ENCODE measurements around the gene HLF. TPM values are rescaled to one million over a fixed set of nuclear protein-coding genes. Genes with fewer than 3 reads are reported as not detected.

Gene HLF
- total RNA-seq, 2 donors from 2014 or later, result 26.5 to 34.9 TPM

GRCh38 chr17:55347341-55347740 lies 82.6 kb downstream of the HLF start:
- H3K4me3 ChIP-seq, result no peak overlapping the region
- no peaks in the 10 kb centered on the region for H3K4me1 ChIP-seq (replicated peaks)
- H3K9me3 ChIP-seq, result no peaks in the 10 kb centered on the region
- H3K36me3 ChIP-seq, result no peaks in the 10 kb centered on the region
- no peak overlapping the region for H3K27ac ChIP-seq
- TF ChIP-seq POLR2AphosphoS5 (IDR thresholded peaks at IDR 0.05) (no peak), CTCF (IDR thresholded peaks at IDR 0.05) (no peak), POLR2A (IDR thresholded peaks at IDR 0.05) (no peak)
- intact Hi-C loops (cut with DNase I), result loop anchor here (5.0 to 10.0 kb wide), 4 partner anchors 45 to 355 kb away; partner anchors contain the start of gene HLF
- whole genome bisulfite sequencing, result 76% methylated on average over 2 of the region's 2 CpGs
- H3K27me3 ChIP-seq (replicated peaks; ENCODE audit: insufficient read depth), result no peaks in the 10 kb centered on the region
- no peak for DNase-seq (ENCODE audit: low spot score)

- intact Hi-C loops (cut with DNase I), result loop anchor here (5.0 to 10.0 kb wide), 4 partner anchors 47 to 357 kb away; partner anchors contain the start of gene HLF
- Histone ChIP-seq H3K4me3 (no peak overlapping the region), H3K27ac (no peak overlapping the region), H3K9me3 (no peaks in the 10 kb centered on the region), H3K27me3 (replicated peaks; ENCODE audit: insufficient read depth) (no peaks in the 10 kb centered on the region), H3K4me1 (replicated peaks) (no peaks in the 10 kb centered on the region), H3K36me3 (no peaks in the 10 kb centered on the region)
- 17% methylated on average over 10 of the region's 10 CpGs for WGBS
- peak; percentile 47 for DNase-seq (ENCODE audit: low spot score)
- TF ChIP-seq POLR2A (IDR thresholded peaks at IDR 0.05) (no peak), POLR2AphosphoS5 (IDR thresholded peaks at IDR 0.05) (peak; percentile 30), CTCF (IDR thresholded peaks at IDR 0.05) (peak; percentile 64 to 78 (median 73))
These were observed 84.1 kb downstream of the HLF start for GRCh38 chr17:55348749-55349354.

GRCh38 chr17:55350825-55351205 lies 86.1 kb downstream of the HLF start:
- H3K4me3 ChIP-seq, result no peak overlapping the region
- intact Hi-C loops (cut with DNase I), result loop anchor here (2.0 to 10.0 kb wide), 2 partner anchors 108 to 164 kb away; partner anchors contain the start of gene SMIM36
- DNase-seq (ENCODE audit: low spot score), result no peak
- H3K27ac ChIP-seq, result no peak overlapping the region
- no peaks in the 10 kb centered on the region for H3K4me1 ChIP-seq (replicated peaks)
- 25% methylated on average over 2 of the region's 2 CpGs for WGBS
- no peaks in the 10 kb centered on the region for H3K27me3 ChIP-seq (replicated peaks; ENCODE audit: insufficient read depth)
- no peaks in the 10 kb centered on the region for H3K36me3 ChIP-seq
- no peak for TF ChIP-seq POLR2AphosphoS5 (IDR thresholded peaks at IDR 0.05)
- no peak for TF ChIP-seq POLR2A (IDR thresholded peaks at IDR 0.05)
- TF ChIP-seq CTCF (IDR thresholded peaks at IDR 0.05), result no peak
- H3K9me3 ChIP-seq, result no peaks in the 10 kb centered on the region

- Histone ChIP-seq H3K4me3 (no peak overlapping the region), H3K27me3 (replicated peaks; ENCODE audit: insufficient read depth) (no peaks in the 10 kb centered on the region), H3K27ac (no peak overlapping the region), H3K9me3 (no peaks in the 10 kb centered on the region), H3K36me3 (no peaks in the 10 kb centered on the region), H3K4me1 (replicated peaks) (no peaks in the 10 kb centered on the region)
- intact Hi-C loops (cut with DNase I), result loop anchor here (2.0 to 10.0 kb wide), 2 partner anchors 108 to 164 kb away; partner anchors contain the start of gene SMIM36
- 93% methylated on average over 1 of the region's 1 CpG for WGBS
- TF ChIP-seq POLR2A (IDR thresholded peaks at IDR 0.05) (no peak), POLR2AphosphoS5 (IDR thresholded peaks at IDR 0.05) (no peak), CTCF (IDR thresholded peaks at IDR 0.05) (no peak)
- DNase-seq (ENCODE audit: low spot score), result no peak
These were observed 86.5 kb downstream of the HLF start for GRCh38 chr17:55351226-55351625.

- 63% methylated on average over 1 of the region's 1 CpG for WGBS
- DNase-seq (ENCODE audit: low spot score), result no peak
- no peaks in the 10 kb centered on the region for H3K4me1 ChIP-seq (replicated peaks)
- intact Hi-C loops (cut with DNase I), result loop anchor here (10.0 kb wide), 1 partner anchor 161 kb away; the partner anchor contains the start of gene SMIM36
- no peak overlapping the region for H3K27ac ChIP-seq
- no peak overlapping the region for H3K4me3 ChIP-seq
- no peaks in the 10 kb centered on the region for H3K36me3 ChIP-seq
- no peaks in the 10 kb centered on the region for H3K9me3 ChIP-seq
- TF ChIP-seq CTCF (IDR thresholded peaks at IDR 0.05) (no peak), POLR2AphosphoS5 (IDR thresholded peaks at IDR 0.05) (no peak), POLR2A (IDR thresholded peaks at IDR 0.05) (no peak)
- H3K27me3 ChIP-seq (replicated peaks; ENCODE audit: insufficient read depth), result no peaks in the 10 kb centered on the region
These were observed 89.2 kb downstream of the HLF start for GRCh38 chr17:55354010-55354409.
